HCT116 (cell line): ENCODE data around the gene SESN3. TPM values are rescaled to one million over a fixed set of nuclear protein-coding genes. Genes with fewer than 3 reads are reported as not detected.

ENCODE experiments used
- ATAC-seq: fragments of 200-7000 bp; cut with Tn5 transposase; 2 replicates; pipeline ENCODE4 v1.9.1; 2020; ENCODE audit warnings: mild to moderate bottlenecking, moderate library complexity
- BruUV-seq: library from RNA; stranded (reverse); fragments of 400-500 nt; replicated peaks from 2 replicates; lab custom pipeline; 2021; lab: Mats Ljungman, UMichigan
- CTCF ChIA-PET: fragments of 300-600 bp; sonication (Branson Sonifier 250); formaldehyde crosslinking; loops from one replicate; lab custom pipeline; 2021; ENCODE audit warnings: antibody characterized with exemption; lab: Charles Lee
- POLR2A ChIA-PET: fragments of 300-600, 350-600 bp; sonication (Branson Sonifier 250); formaldehyde crosslinking; loops from one replicate; lab custom pipeline; 2021; ENCODE audit warnings: antibody characterized with exemption; lab: Charles Lee
- RAD21 ChIA-PET, 2 experiments: fragments of 300-600 bp; sonication (Branson Sonifier 250); formaldehyde crosslinking; loops; one replicate each; lab custom pipeline; 2023; ENCODE audit warnings: low total read pairs in 2 of 2; ENCODE audit not compliant: uncharacterized antibody in 2 of 2, unreplicated experiment in 2 of 2, low non-redundant PET in 1 of 2; lab: Charles Lee
- DNase-seq: peaks from one replicate; pipeline ENCODE4 v3.0.0-alpha.2; 2010; ENCODE audit warnings: low read depth, low spot score
- H2AFZ ChIP-seq: fragments of 200-600 bp; shearing (Covaris generic), sonication (generic); 2 replicates; pipeline ENCODE4 v1.6.1; 2017; ENCODE audit warnings: low read depth, mixed run types, mixed read lengths, antibody characterized with exemption, low read length; ENCODE audit not compliant: poor library complexity, severe bottlenecking
- H3K27ac ChIP-seq: 2 replicates; pipeline ENCODE4 v1.5.1; 2012; ENCODE audit warnings: low read depth, low read length
- H3K27me3 ChIP-seq: fragments of 200-600 bp; sonication (generic); 2 replicates; pipeline ENCODE4 v1.6.1; 2016; ENCODE audit warnings: mixed run types, low read length, mixed read lengths; ENCODE audit not compliant: insufficient read depth
- H3K36me3 ChIP-seq, 2 experiments: fragments of 200-500 bp in 1 of 2; fragments of 200-600 bp in 1 of 2; sonication (Bioruptor generic) in 1 of 2; sonication (generic) in 1 of 2; 2 replicates each; pipeline versions ENCODE4 v1.5.1 to v1.6.1; 2014 to 2016; ENCODE audit warnings: low read length in 2 of 2, inconsistent platforms in 1 of 2, mixed read lengths in 1 of 2, mixed run types in 1 of 2; ENCODE audit not compliant: insufficient read depth in 2 of 2, control insufficient read depth in 1 of 2
- H3K4me1 ChIP-seq, 2 experiments: fragments of 200-600 bp in 1 of 2; sonication (generic) in 1 of 2; 2 replicates each; pipeline versions ENCODE4 v1.5.1 to v1.6.1; 2012 to 2017; ENCODE audit warnings: low read length in 2 of 2, inconsistent platforms in 1 of 2, mild to moderate bottlenecking in 1 of 2, mixed read lengths in 1 of 2, mixed run types in 1 of 2, moderate library complexity in 1 of 2; ENCODE audit not compliant: insufficient read depth in 2 of 2, control insufficient read depth in 1 of 2
- H3K4me2 ChIP-seq: fragments of 200-600 bp; sonication (generic); 2 replicates; pipeline ENCODE4 v1.6.1; 2017; ENCODE audit warnings: mixed run types, low read length, mixed read lengths
- H3K4me3 ChIP-seq, 2 experiments: fragments of 200-600 bp in 1 of 2; sonication (generic) in 1 of 2; replicated peaks in 1 of 2; 2 replicates each; pipeline ENCODE4 v1.5.1; 2011 to 2016; ENCODE audit warnings: low read length in 2 of 2, control low read depth in 1 of 2, low read depth in 1 of 2, mild to moderate bottlenecking in 1 of 2, mixed read lengths in 1 of 2, mixed run types in 1 of 2
- H3K79me2 ChIP-seq: fragments of 200-600 bp; sonication (generic); 2 replicates; pipeline ENCODE4 v1.6.1; 2017; ENCODE audit warnings: mild to moderate bottlenecking, mixed run types, low read length, moderate library complexity, mixed read lengths; ENCODE audit not compliant: insufficient read depth
- H3K9ac ChIP-seq: fragments of 200-600 bp; sonication (generic); 2 replicates; pipeline ENCODE4 v1.6.1; 2016; ENCODE audit warnings: low read length, mixed read lengths
- H3K9me2 ChIP-seq: fragments of 200-600 bp; sonication (generic), shearing (Covaris generic); 2 replicates; pipeline ENCODE4 v1.6.1; 2017; ENCODE audit warnings: mixed run types, mild to moderate bottlenecking, moderate library complexity; ENCODE audit not compliant: insufficient read depth
- H3K9me3 ChIP-seq, 2 experiments: fragments of 200-500 bp in 1 of 2; fragments of 200-600 bp in 1 of 2; sonication (Bioruptor generic) in 1 of 2; sonication (generic) in 1 of 2; 2 replicates each; pipeline ENCODE4 v1.6.1; 2014 to 2017; ENCODE audit warnings: low read length in 2 of 2, mixed read lengths in 2 of 2, inconsistent platforms in 1 of 2, low read depth in 1 of 2, mild to moderate bottlenecking in 1 of 2, mixed run types in 1 of 2, moderate library complexity in 1 of 2; ENCODE audit not compliant: control insufficient read depth in 1 of 2, insufficient read depth in 1 of 2
- H4K20me1 ChIP-seq: fragments of 200-600 bp; sonication (generic), shearing (Covaris generic); 2 replicates; pipeline ENCODE4 v1.6.1; 2017; ENCODE audit warnings: mixed run types, mild to moderate bottlenecking, moderate library complexity; ENCODE audit not compliant: insufficient read depth
- CEBPB ChIP-seq: IDR thresholded peaks from 2 replicates; pipeline ENCODE4 v1.6.1; 2012; ENCODE audit warnings: low read depth
- CTCF ChIP-seq, 3 experiments: fragments of 200-600 bp in 1 of 3; sonication (generic) in 1 of 3; IDR thresholded peaks in 2 of 3; conservative IDR thresholded peaks in 1 of 3; 2 replicates each; pipeline ENCODE4 v1.5.1; 2012 to 2017; ENCODE audit warnings: low read depth in 2 of 3, low read length in 2 of 3, antibody characterized with exemption in 1 of 3, borderline replicate concordance in 1 of 3, control low read depth in 1 of 3, mild to moderate bottlenecking in 1 of 3, mixed read lengths in 1 of 3, mixed run types in 1 of 3, moderate library complexity in 1 of 3; ENCODE audit not compliant: insufficient read depth in 1 of 3
- EGR1 ChIP-seq: IDR thresholded peaks from 2 replicates; pipeline ENCODE4 v1.6.1; 2012; ENCODE audit warnings: low read depth
- ELF1 ChIP-seq: IDR thresholded peaks from 2 replicates; pipeline ENCODE4 v1.6.1; 2012; ENCODE audit warnings: low read depth, borderline replicate concordance
- EZH2 ChIP-seq: fragments of 200-600 bp; sonication (generic); IDR thresholded peaks from 2 replicates; pipeline ENCODE4 v1.6.1; 2017; ENCODE audit warnings: antibody characterized with exemption, mixed run types
- FOSL1 ChIP-seq: IDR thresholded peaks from 2 replicates; pipeline ENCODE4 v1.6.1; 2012; ENCODE audit warnings: low read depth
- POLR2AphosphoS5 ChIP-seq: IDR thresholded peaks from 2 replicates; pipeline ENCODE4 v1.6.1; 2011; ENCODE audit warnings: mild to moderate bottlenecking, low read depth, low read length, moderate library complexity
- RAD21 ChIP-seq: IDR thresholded peaks from 2 replicates; pipeline ENCODE4 v1.6.1; 2012; ENCODE audit warnings: low read depth, mild to moderate bottlenecking
- SIN3A ChIP-seq: IDR thresholded peaks from 2 replicates; pipeline ENCODE4 v1.6.1; 2012; ENCODE audit warnings: low read depth
- SP1 ChIP-seq: IDR thresholded peaks from 2 replicates; pipeline ENCODE4 v1.6.1; 2012; ENCODE audit warnings: low read depth
- SRF ChIP-seq: IDR thresholded peaks from 2 replicates; pipeline ENCODE4 v1.6.1; 2012; ENCODE audit warnings: low read depth
- TCF7L2 ChIP-seq: IDR thresholded peaks from 2 replicates; pipeline ENCODE4 v1.7.0; 2011; ENCODE audit warnings: borderline replicate concordance, inconsistent platforms; ENCODE audit not compliant: insufficient read depth, insufficient read length; ENCODE audit errors: extremely low read depth
- YY1 ChIP-seq: IDR thresholded peaks from 2 replicates; pipeline ENCODE4 v1.6.1; 2011; ENCODE audit warnings: low read length, low read depth, moderate library complexity, mild to moderate bottlenecking; ENCODE audit not compliant: insufficient replicate concordance; ENCODE audit errors: extremely low read depth
- ZBTB33 ChIP-seq: IDR thresholded peaks from 2 replicates; pipeline ENCODE4 v1.6.1; 2011; ENCODE audit warnings: mild to moderate bottlenecking, low read length, moderate library complexity; ENCODE audit not compliant: insufficient replicate concordance; ENCODE audit errors: extremely low read depth
- ZNF274 ChIP-seq: fragments of 200-500 bp; sonication (Bioruptor generic); IDR thresholded peaks from 2 replicates; pipeline ENCODE4 v1.6.1; 2014; ENCODE audit warnings: mild to moderate bottlenecking, low read depth, low read length, inconsistent platforms
- intact Hi-C: fragments of 100-400 bp; cut with micrococcal nuclease; formaldehyde crosslinking; loops from 2 replicates; pipeline ENCODE4 v1.10.0; 2022
- total RNA-seq: library from RNA; stranded (reverse); gene quantifications from one replicate; pipeline ENCODE4 v1.2.1, GENCODE V29; 2021; ENCODE audit not compliant: unreplicated experiment
- TF ChIP-seq, protein P1 (sequence below): IDR thresholded peaks from 2 replicates; pipeline ENCODE4 v1.6.1; 2012

The SESN3 gene
- total RNA-seq, 1 experiment from 2014 or later, result 4.2 TPM

DNA sequence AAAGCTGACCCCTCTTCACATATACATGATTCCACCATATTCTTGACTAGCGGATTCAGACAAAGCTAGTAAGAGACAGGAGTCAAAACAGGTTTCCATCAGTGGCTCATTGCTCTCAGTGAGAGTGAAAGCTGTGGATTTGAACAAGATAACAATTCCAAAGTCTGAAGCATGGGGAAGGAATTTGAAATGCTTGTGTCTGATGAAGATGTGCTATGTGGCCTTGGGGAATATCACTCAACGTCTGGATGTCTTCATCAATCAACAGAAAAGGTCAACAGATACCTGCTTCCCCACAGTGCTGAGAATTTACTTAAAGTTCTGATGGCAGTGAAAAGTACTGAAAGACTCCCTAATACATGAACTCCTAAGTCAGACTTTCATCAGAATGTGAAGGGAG lies 46.9 kb upstream of the SESN3 start:
- no peaks in the 10 kb centered on the region for H4K20me1 ChIP-seq
- CTCF ChIA-PET, result no interaction called here
- intact Hi-C loops, result no loop called here

More for the DNA sequence above, 46.9 kb upstream of the SESN3 start:
- POLR2A ChIA-PET, result no interaction called here
- Histone ChIP-seq H3K27ac (no peak overlapping the region), H2AFZ (no peak overlapping the region), H3K4me2 (no peak overlapping the region), H3K9ac (no peak overlapping the region), H3K4me1 (no peaks in the 10 kb centered on the region), H3K9me2 (no peaks in the 10 kb centered on the region), H3K9me3 (no peaks in the 10 kb centered on the region), H3K27me3 (peaks cover 13% of the 10 kb centered on the region; the same call in 1 of the 2 replicates), H3K79me2 (no peaks in the 10 kb centered on the region), H3K4me3 (no peak overlapping the region), H3K36me3 (no peaks in the 10 kb centered on the region; a peak in 1 of 4 replicates)
- TF ChIP-seq EGR1 (no peak), SIN3A (no peak), SP1 (no peak), SRF (no peak), FOSL1 (no peak), POLR2AphosphoS5 (no peak), ELF1 (no peak), TCF7L2 (no peak), CEBPB (no peak), EZH2 (no peak), RAD21 (no peak), YY1 (no peak), ZBTB33 (no peak), ZNF274 (no peak), CTCF (IDR thresholded peaks at IDR 0.05 in 2 of 3, conservative IDR thresholded peaks at IDR 0.05 in 1 of 3; ENCODE audit: borderline replicate concordance in 1 of 3, insufficient read depth in 1 of 3, low read depth in 2 of 3, low read length in 2 of 3) (no peak)
- TF ChIP-seq, protein P1, sequence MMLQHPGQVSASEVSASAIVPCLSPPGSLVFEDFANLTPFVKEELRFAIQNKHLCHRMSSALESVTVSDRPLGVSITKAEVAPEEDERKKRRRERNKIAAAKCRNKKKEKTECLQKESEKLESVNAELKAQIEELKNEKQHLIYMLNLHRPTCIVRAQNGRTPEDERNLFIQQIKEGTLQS, result no peak
- RAD21 ChIA-PET, result no interaction called here
- ATAC-seq, result no peak
- no peak for DNase-seq
- no TSS peak for BruUV-seq
